Kidney epithelial cell (primary cell): ENCODE measurements around the gene COPA. TPM values are rescaled to one million over a fixed set of nuclear protein-coding genes. Genes with fewer than 3 reads are reported as not detected.

Experiments used
- DNase-seq: peaks from one replicate; pipeline ENCODE4 v3.0.0-alpha.2; 2010; ENCODE audit warnings: low read depth
- H3K27me3 ChIP-seq: 2 replicates; pipeline ENCODE4 v1.6.0; 2011; ENCODE audit warnings: low read length; ENCODE audit not compliant: control insufficient read depth, insufficient read depth
- H3K36me3 ChIP-seq: 2 replicates; pipeline ENCODE4 v1.5.1; 2011; ENCODE audit warnings: low read length; ENCODE audit not compliant: control insufficient read depth, insufficient read depth
- H3K4me3 ChIP-seq: 2 replicates; pipeline ENCODE4 v1.5.1; 2011; ENCODE audit warnings: low read depth, mild to moderate bottlenecking, control low read depth, low read length
- total RNA-seq: library from RNA; depleted of rRNA; stranded (reverse); fragments of >200 nt; gene quantifications from 2 replicates; pipeline ENCODE4 v1.2.3, GENCODE V29; 2015
- TF ChIP-seq, protein P1 (sequence below): IDR thresholded peaks from 2 replicates; pipeline ENCODE4 v1.5.1; 2011; ENCODE audit warnings: mild to moderate bottlenecking, moderate library complexity, low read length, control low read depth, inconsistent platforms; ENCODE audit not compliant: insufficient read depth, poor library complexity, severe bottlenecking

The COPA gene
- total RNA-seq, 1 donor from 2014 or later, result 130 TPM

DNA sequence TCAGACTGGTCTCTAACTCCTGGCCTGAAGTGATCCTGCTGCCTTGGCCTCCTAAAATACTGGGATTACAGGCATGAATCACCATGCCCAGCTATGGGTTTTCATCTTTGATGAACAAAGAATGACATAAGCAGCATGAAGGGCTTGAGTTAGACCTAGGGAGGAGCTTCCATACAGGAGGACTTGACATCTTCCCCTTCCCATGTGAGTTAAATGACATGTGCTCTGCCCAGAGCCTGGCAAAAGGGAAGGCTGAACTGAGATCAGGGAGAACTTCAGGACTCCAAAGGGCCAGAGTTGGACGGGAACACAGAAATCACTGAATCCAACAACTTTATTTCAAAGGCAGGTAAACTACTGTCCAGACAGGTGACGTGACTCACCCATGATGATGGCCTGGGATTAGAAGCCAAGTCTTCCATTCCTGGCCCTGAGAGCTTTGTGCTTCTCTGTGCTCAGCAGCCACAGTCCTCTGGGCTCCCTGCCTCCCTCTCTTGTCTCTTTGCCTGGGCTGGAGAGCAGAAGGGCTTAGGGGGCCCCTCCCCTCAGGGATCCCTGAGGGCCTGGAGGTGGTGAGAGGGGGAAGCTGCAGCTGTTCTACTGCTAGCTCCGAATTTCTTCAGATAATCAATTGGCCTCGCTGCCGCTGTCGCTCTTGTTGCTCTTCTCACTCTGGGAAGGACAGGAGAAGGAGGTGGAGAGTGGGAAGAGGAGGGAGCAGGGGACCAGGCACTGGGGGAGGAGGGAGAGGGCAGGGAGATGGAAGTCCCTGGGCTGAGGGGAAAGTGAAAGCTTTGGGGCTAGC lies 31.5 kb upstream of the COPA start:
- TF ChIP-seq, protein P1, sequence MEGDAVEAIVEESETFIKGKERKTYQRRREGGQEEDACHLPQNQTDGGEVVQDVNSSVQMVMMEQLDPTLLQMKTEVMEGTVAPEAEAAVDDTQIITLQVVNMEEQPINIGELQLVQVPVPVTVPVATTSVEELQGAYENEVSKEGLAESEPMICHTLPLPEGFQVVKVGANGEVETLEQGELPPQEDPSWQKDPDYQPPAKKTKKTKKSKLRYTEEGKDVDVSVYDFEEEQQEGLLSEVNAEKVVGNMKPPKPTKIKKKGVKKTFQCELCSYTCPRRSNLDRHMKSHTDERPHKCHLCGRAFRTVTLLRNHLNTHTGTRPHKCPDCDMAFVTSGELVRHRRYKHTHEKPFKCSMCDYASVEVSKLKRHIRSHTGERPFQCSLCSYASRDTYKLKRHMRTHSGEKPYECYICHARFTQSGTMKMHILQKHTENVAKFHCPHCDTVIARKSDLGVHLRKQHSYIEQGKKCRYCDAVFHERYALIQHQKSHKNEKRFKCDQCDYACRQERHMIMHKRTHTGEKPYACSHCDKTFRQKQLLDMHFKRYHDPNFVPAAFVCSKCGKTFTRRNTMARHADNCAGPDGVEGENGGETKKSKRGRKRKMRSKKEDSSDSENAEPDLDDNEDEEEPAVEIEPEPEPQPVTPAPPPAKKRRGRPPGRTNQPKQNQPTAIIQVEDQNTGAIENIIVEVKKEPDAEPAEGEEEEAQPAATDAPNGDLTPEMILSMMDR, result no peak
- no peak for DNase-seq

DNA sequence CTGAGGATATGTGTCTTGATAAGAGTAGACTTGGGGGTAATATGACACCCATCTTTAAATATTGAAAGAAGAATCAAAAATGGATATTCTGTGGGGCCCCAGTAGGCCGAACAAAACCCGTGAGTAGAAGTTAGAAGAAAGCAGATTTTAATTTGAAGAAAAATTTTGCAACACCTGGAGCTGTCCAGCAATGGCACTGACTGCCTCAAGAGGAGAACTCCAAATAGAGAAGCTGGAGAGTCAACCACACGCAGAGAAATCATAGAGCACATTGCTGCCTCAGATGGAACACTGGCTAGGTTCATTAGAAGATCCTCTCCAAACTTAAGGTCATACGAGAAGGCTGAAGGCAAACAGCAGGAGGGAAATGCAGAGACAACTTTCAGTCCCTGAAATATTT lies 30.6 kb upstream of the COPA start:
- TF ChIP-seq, protein P1, result no peak
- H3K36me3 ChIP-seq, result no peaks in the 10 kb centered on the region
- H3K4me3 ChIP-seq, result no peak overlapping the region
- DNase-seq, result no peak
- peaks cover 8% of the 10 kb centered on the region for H3K27me3 ChIP-seq

More for the DNA sequence above, 31.5 kb upstream of the COPA start:
- peaks cover 8% of the 10 kb centered on the region for H3K27me3 ChIP-seq
- H3K4me3 ChIP-seq, result no peak overlapping the region
- H3K36me3 ChIP-seq, result no peaks in the 10 kb centered on the region

- TF ChIP-seq, protein P1, result no peak
- H3K27me3 ChIP-seq, result peaks cover 12% of the 10 kb centered on the region
- no peak for DNase-seq
- no peaks in the 10 kb centered on the region for H3K36me3 ChIP-seq
- no peak overlapping the region for H3K4me3 ChIP-seq
Measured at GRCh38 chr1:160371756-160372155, 28.7 kb upstream of the COPA start.

GRCh38 chr1:160371346-160371631 lies 28.2 kb upstream of the COPA start:
- Histone ChIP-seq H3K36me3 (no peaks in the 10 kb centered on the region), H3K4me3 (no peak overlapping the region), H3K27me3 (peaks cover 12% of the 10 kb centered on the region)
- DNase-seq, result no peak
- TF ChIP-seq, protein P1, result no peak

DNA sequence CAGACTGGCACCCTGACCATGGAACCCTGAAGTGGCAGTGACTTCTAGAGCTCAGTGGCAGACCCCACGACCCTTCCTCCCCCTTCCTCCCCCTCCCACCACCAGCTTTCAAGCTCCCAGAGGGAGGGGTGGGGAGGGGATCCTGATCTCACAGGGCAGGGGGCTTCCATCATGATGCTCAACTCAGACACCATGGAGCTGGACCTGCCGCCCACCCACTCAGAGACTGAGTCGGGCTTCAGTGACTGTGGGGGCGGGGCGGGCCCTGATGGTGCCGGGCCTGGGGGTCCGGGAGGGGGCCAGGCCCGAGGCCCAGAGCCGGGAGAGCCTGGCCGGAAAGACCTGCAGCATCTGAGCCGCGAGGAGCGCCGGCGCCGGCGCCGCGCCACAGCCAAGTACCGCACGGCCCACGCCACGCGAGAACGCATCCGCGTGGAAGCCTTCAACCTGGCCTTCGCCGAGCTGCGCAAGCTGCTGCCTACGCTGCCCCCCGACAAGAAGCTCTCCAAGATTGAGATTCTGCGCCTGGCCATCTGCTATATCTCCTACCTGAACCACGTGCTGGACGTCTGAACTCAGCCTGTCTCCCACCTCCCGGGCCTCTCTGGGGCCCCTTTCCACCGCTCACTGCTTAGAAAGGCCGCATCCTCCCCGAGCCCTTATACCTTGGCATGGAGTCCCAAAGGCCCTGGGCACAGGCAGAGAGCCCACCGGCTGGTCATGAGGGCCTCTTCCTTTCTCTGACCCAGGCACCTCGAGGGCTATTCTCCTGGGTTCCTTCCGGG lies 27.7 kb upstream of the COPA start:
- TF ChIP-seq, protein P1, result no peak
- Histone ChIP-seq H3K36me3 (no peaks in the 10 kb centered on the region), H3K4me3 (no peak overlapping the region), H3K27me3 (peaks cover 12% of the 10 kb centered on the region)
- DNase-seq, result no peak
